Measurements from ENCODE around the gene CALML3. TPM values are rescaled to one million over a fixed set of nuclear protein-coding genes. Genes with fewer than 3 reads are reported as not detected.

The CALML3 gene
- total RNA-seq, 1 donor from 2014 or later, result not detected

DNA sequence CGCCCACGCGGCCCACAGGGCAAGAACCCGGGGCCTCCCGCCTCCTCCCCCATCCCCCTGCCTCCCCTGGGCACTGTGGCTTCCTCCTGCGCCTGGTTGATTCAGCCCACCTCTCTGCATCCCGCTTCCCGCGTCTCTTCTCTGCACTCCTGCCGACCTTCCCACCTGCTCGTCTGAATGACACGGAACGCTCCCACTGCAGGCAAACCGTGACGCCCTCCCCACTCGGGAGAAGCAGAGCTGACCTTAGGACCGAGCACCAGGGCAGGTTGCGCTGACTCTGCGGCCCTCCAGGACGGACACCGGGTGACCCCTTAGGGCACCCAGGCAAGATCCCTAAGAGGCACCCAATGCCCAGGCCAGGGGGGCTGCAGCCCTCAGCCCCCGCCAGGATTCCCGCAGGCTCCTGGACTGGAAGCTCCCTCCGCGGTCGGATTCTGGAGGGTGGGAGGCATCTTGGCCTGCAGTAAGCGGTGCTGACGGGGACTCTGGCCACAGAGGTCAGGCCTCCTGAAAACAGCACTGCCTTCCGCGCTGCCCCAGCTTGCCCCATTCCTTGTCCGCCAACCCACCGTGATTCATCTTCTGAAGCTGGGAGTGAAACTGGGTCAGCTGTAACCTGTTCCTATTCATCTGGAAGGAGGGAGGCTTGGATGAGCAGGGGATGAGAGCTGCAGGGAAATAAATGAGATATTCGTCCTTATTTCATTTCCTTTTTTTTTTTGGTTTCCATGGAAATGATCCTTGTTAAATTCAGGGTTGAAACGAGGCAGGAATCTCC lies 990 bp downstream of the CALML3 start:
- Mint-ChIP-seq H3K27me3 (ENCODE audit: unreplicated experiment) (peaks cover 2% of the 10 kb centered on the region), H3K9me3 (ENCODE audit: unreplicated experiment) (peaks cover 2% of the 10 kb centered on the region), H3K4me1 (ENCODE audit: low read depth, unreplicated experiment) (no peaks in the 10 kb centered on the region), H3K4me3 (ENCODE audit: unreplicated experiment) (no peak overlapping the region), H3K36me3 (ENCODE audit: unreplicated experiment) (no peaks in the 10 kb centered on the region), H3K27ac (ENCODE audit: unreplicated experiment) (no peak overlapping the region)
- TF ChIP-seq, protein P1, sequence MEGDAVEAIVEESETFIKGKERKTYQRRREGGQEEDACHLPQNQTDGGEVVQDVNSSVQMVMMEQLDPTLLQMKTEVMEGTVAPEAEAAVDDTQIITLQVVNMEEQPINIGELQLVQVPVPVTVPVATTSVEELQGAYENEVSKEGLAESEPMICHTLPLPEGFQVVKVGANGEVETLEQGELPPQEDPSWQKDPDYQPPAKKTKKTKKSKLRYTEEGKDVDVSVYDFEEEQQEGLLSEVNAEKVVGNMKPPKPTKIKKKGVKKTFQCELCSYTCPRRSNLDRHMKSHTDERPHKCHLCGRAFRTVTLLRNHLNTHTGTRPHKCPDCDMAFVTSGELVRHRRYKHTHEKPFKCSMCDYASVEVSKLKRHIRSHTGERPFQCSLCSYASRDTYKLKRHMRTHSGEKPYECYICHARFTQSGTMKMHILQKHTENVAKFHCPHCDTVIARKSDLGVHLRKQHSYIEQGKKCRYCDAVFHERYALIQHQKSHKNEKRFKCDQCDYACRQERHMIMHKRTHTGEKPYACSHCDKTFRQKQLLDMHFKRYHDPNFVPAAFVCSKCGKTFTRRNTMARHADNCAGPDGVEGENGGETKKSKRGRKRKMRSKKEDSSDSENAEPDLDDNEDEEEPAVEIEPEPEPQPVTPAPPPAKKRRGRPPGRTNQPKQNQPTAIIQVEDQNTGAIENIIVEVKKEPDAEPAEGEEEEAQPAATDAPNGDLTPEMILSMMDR (IDR thresholded peaks at IDR 0.05; ENCODE audit: partially characterized antibody, unreplicated experiment), result no peak
- DNase-seq, result no peak

- Mint-ChIP-seq H3K9me3 (ENCODE audit: unreplicated experiment) (peaks cover 2% of the 10 kb centered on the region), H3K36me3 (ENCODE audit: unreplicated experiment) (no peaks in the 10 kb centered on the region), H3K4me1 (ENCODE audit: low read depth, unreplicated experiment) (no peaks in the 10 kb centered on the region), H3K27ac (ENCODE audit: unreplicated experiment) (no peak overlapping the region), H3K4me3 (ENCODE audit: unreplicated experiment) (no peak overlapping the region), H3K27me3 (ENCODE audit: unreplicated experiment) (peaks cover 4% of the 10 kb centered on the region)
- no peak for DNase-seq
- TF ChIP-seq, protein P1 (IDR thresholded peaks at IDR 0.05; ENCODE audit: partially characterized antibody, unreplicated experiment), result no peak
These were observed 2.0 kb downstream of the CALML3 start for GRCh38 chr10:5526691-5527331.

DNA sequence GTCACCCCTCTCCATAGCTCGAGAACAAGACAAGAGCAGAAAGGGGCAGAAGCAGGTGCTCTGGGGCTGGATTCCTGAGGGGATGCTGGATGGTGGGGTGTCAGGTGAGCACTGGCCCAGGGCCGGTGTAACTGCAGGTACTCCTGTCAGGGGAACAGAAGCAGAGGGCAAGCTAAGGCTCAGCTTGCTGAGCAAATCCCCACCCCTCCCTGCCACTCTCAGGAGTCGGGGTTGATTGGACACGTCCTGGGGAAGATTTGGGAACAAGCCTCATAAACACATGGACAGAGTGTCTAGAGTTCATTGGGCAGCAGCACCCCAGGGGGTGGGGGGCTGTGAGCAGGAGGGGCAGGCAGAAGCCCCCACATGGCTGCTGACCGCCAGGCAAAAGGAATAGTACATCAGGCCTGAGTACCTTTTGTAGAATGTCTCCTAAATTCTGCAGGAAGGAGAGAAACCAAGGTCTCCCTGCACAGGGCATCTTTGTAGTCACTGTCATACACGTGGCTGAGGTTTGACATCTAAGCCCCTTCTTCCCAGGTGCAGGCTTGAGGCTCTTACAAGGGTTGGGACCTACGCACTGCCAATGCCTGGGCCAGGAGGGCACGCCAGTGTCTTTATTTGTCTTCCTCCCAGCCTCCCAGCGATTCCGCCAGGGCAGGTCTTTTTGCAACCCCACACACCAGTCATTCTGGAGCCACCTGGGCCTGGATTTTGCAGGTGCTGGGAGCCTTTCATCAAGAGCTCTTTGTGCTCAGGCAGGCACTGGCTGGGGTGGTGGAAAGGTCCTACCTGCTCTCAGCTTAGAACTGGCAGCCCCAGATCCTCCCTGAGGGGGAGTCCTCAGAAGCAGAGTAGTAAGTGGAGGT lies 2.8 kb downstream of the CALML3 start:
- Mint-ChIP-seq H3K4me1 (ENCODE audit: low read depth, unreplicated experiment) (no peaks in the 10 kb centered on the region), H3K27ac (ENCODE audit: unreplicated experiment) (no peak overlapping the region), H3K4me3 (ENCODE audit: unreplicated experiment) (no peak overlapping the region), H3K27me3 (ENCODE audit: unreplicated experiment) (peaks cover 4% of the 10 kb centered on the region), H3K9me3 (ENCODE audit: unreplicated experiment) (peaks cover 2% of the 10 kb centered on the region), H3K36me3 (ENCODE audit: unreplicated experiment) (no peaks in the 10 kb centered on the region)
- TF ChIP-seq, protein P1 (IDR thresholded peaks at IDR 0.05; ENCODE audit: partially characterized antibody, unreplicated experiment), result no peak
- DNase-seq, result no peak

DNA sequence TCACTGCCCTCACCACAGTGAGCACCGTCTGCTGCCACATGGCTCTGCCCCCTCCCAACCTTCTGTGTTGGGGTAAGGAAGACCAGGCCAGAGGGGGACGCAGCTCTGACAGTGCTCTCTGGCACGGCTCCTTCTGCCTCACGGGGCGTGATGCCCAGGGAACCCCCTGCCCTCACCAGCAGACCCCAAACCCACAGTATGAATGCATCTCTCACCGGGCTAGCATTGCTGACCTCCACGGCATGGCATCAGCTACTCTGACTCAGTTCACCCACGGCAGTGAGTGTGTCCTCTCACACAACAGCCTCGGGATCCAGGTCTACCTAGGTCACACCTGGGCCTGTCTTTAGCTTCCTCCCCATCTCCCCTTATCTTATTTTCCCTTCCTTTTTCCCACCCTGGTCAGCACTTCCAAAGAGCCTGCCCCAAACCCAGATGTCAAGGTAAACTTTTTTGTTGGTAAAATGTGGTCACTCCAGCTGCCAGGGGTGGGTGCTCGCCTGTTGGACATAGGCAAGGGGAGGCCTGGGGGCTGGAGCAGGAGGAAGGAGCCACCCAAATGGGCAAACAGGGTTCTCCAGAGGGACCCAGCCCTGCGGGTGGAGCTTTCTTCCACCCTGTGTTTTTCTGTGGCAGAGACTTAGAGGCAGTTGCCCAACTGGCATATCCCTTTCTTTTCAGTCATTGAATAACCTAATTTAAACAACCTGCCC lies 4.4 kb downstream of the CALML3 start:
- no peak for DNase-seq
- TF ChIP-seq, protein P1 (IDR thresholded peaks at IDR 0.05; ENCODE audit: partially characterized antibody, unreplicated experiment), result no peak
- Mint-ChIP-seq H3K36me3 (ENCODE audit: unreplicated experiment) (no peaks in the 10 kb centered on the region), H3K4me3 (ENCODE audit: unreplicated experiment) (no peak overlapping the region), H3K9me3 (ENCODE audit: unreplicated experiment) (peaks cover 3% of the 10 kb centered on the region), H3K4me1 (ENCODE audit: low read depth, unreplicated experiment) (no peaks in the 10 kb centered on the region), H3K27me3 (ENCODE audit: unreplicated experiment) (peaks cover 10% of the 10 kb centered on the region), H3K27ac (ENCODE audit: unreplicated experiment) (no peak overlapping the region)

Measured in glutamatergic neuron (in vitro differentiated cells).